LNCAP (cell line): ENCODE measurements around the gene KCNMB4.

Source experiments
- TF ChIP-seq, protein P1 (sequence below): fragments of 450-650 bp; IDR thresholded peaks from 2 replicates; pipeline ENCODE4 v1.5.1; 2017; ENCODE audit warnings: mild to moderate bottlenecking

The KCNMB4 gene

DNA sequence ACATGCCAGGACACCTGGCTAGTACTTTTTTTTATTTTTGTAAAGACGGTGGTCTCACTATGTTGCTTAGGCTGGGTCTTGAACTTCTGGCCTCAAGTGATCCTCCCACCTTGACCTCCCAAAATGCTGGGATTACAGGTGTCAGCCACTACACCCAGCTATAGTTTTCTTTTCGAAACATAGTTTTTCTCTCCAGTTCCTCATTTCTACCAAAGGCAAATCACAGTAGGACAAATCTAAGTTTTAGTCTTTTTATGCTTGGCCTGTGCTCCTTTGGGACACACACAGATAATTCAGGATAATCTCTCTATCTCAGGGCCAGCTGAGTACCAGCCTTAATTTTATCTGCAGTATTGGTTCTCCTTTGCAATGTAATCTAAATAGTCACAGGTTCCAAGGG lies 100.7 kb downstream of the KCNMB4 start:
- TF ChIP-seq, protein P1, sequence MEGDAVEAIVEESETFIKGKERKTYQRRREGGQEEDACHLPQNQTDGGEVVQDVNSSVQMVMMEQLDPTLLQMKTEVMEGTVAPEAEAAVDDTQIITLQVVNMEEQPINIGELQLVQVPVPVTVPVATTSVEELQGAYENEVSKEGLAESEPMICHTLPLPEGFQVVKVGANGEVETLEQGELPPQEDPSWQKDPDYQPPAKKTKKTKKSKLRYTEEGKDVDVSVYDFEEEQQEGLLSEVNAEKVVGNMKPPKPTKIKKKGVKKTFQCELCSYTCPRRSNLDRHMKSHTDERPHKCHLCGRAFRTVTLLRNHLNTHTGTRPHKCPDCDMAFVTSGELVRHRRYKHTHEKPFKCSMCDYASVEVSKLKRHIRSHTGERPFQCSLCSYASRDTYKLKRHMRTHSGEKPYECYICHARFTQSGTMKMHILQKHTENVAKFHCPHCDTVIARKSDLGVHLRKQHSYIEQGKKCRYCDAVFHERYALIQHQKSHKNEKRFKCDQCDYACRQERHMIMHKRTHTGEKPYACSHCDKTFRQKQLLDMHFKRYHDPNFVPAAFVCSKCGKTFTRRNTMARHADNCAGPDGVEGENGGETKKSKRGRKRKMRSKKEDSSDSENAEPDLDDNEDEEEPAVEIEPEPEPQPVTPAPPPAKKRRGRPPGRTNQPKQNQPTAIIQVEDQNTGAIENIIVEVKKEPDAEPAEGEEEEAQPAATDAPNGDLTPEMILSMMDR: no peak

DNA sequence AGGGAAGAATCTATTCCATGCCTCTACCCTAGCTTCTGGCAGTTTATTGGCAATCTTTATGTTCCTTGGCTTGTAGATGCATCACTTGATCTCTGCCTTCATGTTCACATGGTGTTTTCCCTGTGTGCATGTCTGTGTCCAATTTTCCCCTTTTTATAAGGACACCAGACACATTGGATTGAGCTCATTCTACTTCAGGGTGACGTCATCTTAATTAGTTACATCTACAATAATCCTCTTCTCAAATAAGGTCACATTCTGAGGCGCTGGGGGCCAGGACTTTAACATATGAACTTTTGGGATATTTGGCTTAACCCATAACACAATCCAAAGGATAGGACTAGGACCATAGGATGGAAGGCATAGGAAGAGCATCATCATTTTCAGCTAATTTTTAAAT lies 101.4 kb downstream of the KCNMB4 start:
- TF ChIP-seq, protein P1: no peak

DNA sequence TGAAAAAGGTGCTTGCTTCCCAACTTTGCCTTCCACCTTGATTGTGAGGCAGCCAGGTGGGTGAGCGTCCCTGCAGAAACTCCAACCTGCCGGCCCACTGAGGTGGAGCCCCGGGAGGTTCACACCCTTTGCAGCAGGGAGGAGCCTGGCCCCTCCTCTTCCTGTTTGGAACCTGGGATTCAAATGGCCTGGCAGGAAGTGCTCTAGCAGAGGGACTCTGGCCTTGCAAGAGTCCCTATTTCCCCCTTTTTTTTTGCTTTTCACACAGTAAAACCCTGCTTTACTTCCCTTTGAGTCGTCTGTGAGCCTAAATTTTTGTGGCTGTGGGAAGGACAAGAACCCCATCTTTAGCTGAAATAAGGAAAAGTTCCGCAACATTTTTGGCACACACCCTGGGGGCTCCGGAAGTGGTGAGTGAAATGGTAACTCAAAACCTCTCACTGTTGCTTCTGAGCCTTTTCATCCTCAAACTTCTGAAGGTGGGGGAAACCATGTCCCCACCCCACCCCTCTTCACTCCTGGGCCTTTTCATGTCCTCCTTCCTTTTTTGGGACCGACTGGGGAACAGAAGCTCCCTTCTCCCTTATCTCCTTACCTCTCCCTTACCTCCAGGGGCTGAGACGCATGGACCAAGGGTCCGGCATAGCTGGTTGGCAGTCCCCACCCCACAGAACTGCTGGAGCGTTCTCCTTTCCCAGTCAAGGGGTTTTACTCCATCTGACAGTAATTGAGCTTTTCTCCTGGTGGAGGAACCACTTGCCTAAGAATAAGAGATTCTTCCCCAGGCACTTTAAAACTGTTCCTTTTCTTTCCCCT lies 102.0 kb downstream of the KCNMB4 start:
- TF ChIP-seq, protein P1: no peak

DNA sequence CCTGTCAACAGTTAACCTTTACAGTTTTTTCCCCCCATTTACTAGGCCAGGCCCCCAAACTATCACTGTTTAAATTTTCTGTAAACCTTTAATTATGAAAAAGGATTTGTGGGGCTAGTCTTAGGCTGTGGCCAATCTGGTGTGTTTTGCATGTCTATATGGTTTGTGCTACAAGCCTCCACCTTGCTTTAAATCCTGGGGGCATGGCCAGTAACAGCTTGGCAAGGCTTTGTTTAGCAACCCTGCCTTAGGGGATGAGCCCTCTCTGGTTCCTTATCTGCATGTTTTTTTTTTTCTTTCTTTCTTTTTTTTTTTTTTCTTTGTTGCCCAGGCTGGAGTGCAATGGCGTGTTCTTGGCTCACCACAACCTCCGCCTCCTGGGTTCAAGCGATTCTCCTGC lies 102.7 kb downstream of the KCNMB4 start:
- TF ChIP-seq, protein P1: no peak

DNA sequence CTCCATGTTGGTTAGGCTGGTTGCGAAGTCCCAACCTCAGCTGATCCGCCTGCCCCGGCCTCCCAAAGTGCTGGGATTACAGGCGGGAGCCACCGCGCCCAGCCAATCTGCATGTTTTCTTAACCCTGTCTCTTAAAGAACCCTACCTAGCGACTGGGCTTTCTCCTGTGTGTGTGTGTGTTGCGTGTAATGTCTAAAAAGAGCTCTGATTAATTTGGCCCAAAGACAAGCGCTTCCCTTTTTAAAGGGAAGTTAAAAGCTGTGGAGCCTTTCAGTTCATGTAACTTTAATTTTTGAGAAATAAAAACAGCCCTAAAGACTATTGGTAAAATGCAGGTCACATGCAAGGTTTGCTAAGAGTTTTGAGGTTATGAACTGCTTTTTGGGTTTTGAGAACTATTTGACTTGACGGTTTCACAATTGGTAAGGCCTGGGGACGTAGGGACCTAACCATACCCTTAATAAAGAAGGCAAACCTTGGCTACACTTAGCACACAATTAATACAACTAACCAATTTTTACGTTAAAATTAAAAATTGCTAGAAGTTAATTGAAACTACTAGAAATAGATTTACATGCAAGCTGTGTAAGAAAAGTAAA lies 103.2 kb downstream of the KCNMB4 start:
- TF ChIP-seq, protein P1: no peak

DNA sequence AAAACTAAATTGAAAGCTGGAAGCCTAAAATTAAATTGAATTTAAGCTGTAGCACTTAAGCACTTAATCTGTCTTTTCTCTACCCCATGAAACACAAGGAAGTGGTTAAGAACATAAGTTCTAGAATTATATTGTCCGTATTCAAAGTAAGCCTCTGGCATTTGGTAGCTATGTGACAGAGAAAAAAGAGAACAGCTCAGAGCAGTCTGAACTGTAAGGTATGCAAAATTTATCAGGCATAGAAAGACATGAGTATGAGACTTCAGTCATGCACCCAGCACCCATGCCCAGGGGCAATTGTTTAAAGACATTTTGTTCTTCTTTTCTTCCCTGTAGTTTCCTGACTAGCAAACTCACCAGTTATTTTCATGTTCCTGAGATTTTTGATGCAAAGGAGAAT lies 116.7 kb downstream of the KCNMB4 start:
- TF ChIP-seq, protein P1: no peak
